H9 (cell line): ENCODE measurements around the gene ST6GALNAC2. TPM values are rescaled to one million over a fixed set of nuclear protein-coding genes. Genes with fewer than 3 reads are reported as not detected.
A peak's percentile ranks its signal among the peaks of the same experiment; 100 is the strongest.

Experiments used
- DNase-seq: peaks from one replicate; pipeline ENCODE4 v3.0.0-alpha.2; 2017
- H2AFZ ChIP-seq: one replicate; pipeline ENCODE4 v1.6.1; 2013; ENCODE audit warnings: mild to moderate bottlenecking, low read length, control low read depth, moderate library complexity
- H2AK5ac ChIP-seq: 2 replicates; pipeline ENCODE4 v1.6.1; 2013; ENCODE audit warnings: low read length, control low read depth, mixed read lengths; ENCODE audit not compliant: insufficient read length
- H2BK120ac ChIP-seq: one replicate; pipeline ENCODE4 v1.6.1; 2013; ENCODE audit warnings: low read depth, mild to moderate bottlenecking, low read length, control low read depth, inconsistent platforms; ENCODE audit not compliant: poor library complexity, severe bottlenecking
- H2BK12ac ChIP-seq: 2 replicates; pipeline ENCODE4 v1.6.1; 2013; ENCODE audit warnings: low read length, control low read depth, mixed read lengths, low read depth; ENCODE audit not compliant: insufficient read length
- H2BK15ac ChIP-seq: 2 replicates; pipeline ENCODE4 v1.6.1; 2013; ENCODE audit warnings: low read depth, low read length, control low read depth
- H2BK20ac ChIP-seq: one replicate; pipeline ENCODE4 v1.6.1; 2013; ENCODE audit warnings: low read depth, mild to moderate bottlenecking, low read length, control low read depth, inconsistent platforms; ENCODE audit not compliant: poor library complexity, severe bottlenecking
- H2BK5ac ChIP-seq: 2 replicates; pipeline ENCODE4 v1.6.1; 2013; ENCODE audit warnings: low read length, control low read depth, mixed read lengths; ENCODE audit not compliant: insufficient read length
- H3K14ac ChIP-seq: 2 replicates; pipeline ENCODE4 v1.6.1; 2013; ENCODE audit warnings: low read length, control low read depth; ENCODE audit not compliant: insufficient read depth
- H3K18ac ChIP-seq: 2 replicates; pipeline ENCODE4 v1.6.1; 2013; ENCODE audit warnings: low read depth, mild to moderate bottlenecking, mixed read lengths, low read length, control low read depth; ENCODE audit not compliant: insufficient read length
- H3K23ac ChIP-seq: 2 replicates; pipeline ENCODE4 v1.6.1; 2013; ENCODE audit warnings: low read length, control low read depth, mixed read lengths, low read depth; ENCODE audit not compliant: insufficient read length
- H3K23me2 ChIP-seq: 2 replicates; pipeline ENCODE4 v1.6.1; 2013; ENCODE audit warnings: low read depth, mild to moderate bottlenecking, mixed read lengths, low read length, control low read depth; ENCODE audit not compliant: insufficient read length, poor library complexity, severe bottlenecking
- H3K27ac ChIP-seq: 2 replicates; pipeline ENCODE4 v1.5.1; 2013; ENCODE audit warnings: low read length, control low read depth, mixed read lengths, low read depth; ENCODE audit not compliant: insufficient read length
- H3K27me3 ChIP-seq: 2 replicates; pipeline ENCODE4 v1.6.1; 2013; ENCODE audit warnings: low read length, control low read depth, inconsistent platforms; ENCODE audit not compliant: insufficient read depth
- H3K4ac ChIP-seq: 2 replicates; pipeline ENCODE4 v1.6.1; 2013; ENCODE audit warnings: low read depth, mild to moderate bottlenecking, control low read depth, inconsistent platforms, low read length, moderate library complexity
- H3K4me1 ChIP-seq: 2 replicates; pipeline ENCODE4 v1.6.1; 2013; ENCODE audit warnings: low read length, control low read depth, inconsistent platforms; ENCODE audit not compliant: insufficient read depth
- H3K4me2 ChIP-seq: 2 replicates; pipeline ENCODE4 v1.6.1; 2013; ENCODE audit warnings: low read length, control low read depth, mixed read lengths; ENCODE audit not compliant: insufficient read length, insufficient read depth
- H3K56ac ChIP-seq: 2 replicates; pipeline ENCODE4 v1.6.1; 2013; ENCODE audit warnings: low read depth, mild to moderate bottlenecking, mixed read lengths, low read length, control low read depth; ENCODE audit not compliant: insufficient read length
- H3K79me1 ChIP-seq: 2 replicates; pipeline ENCODE4 v1.6.1; 2013; ENCODE audit warnings: low read depth, mild to moderate bottlenecking, moderate library complexity, low read length, control low read depth, inconsistent platforms; ENCODE audit not compliant: insufficient read depth, poor library complexity, severe bottlenecking
- H3K79me2 ChIP-seq: 2 replicates; pipeline ENCODE4 v1.6.1; 2013; ENCODE audit warnings: low read length, control low read depth, inconsistent platforms; ENCODE audit not compliant: insufficient read depth
- H3K9ac ChIP-seq: 2 replicates; pipeline ENCODE4 v1.6.1; 2013; ENCODE audit warnings: low read length, control low read depth, mixed read lengths; ENCODE audit not compliant: insufficient read length; ENCODE audit errors: extremely low read depth
- H3K9me3 ChIP-seq: one replicate; pipeline ENCODE4 v1.6.1; 2013; ENCODE audit warnings: low read depth, low read length, inconsistent platforms; ENCODE audit not compliant: control insufficient read depth
- H3T11ph ChIP-seq: one replicate; pipeline ENCODE4 v1.6.1; 2013; ENCODE audit warnings: mild to moderate bottlenecking, low read length, control low read depth, inconsistent platforms
- H4K20me1 ChIP-seq: one replicate; pipeline ENCODE4 v1.6.1; 2013; ENCODE audit not compliant: control insufficient read depth, insufficient read length, insufficient read depth
- H4K5ac ChIP-seq: 2 replicates; pipeline ENCODE4 v1.6.1; 2013; ENCODE audit warnings: low read depth, mild to moderate bottlenecking, mixed read lengths, low read length, control low read depth; ENCODE audit not compliant: insufficient read length
- H4K8ac ChIP-seq: replicated peaks from 2 replicates; pipeline ENCODE4 v1.6.1; 2013; ENCODE audit warnings: low read length, control low read depth, mixed read lengths, low read depth; ENCODE audit not compliant: insufficient read length
- H4K91ac ChIP-seq: 2 replicates; pipeline ENCODE4 v1.6.1; 2013; ENCODE audit warnings: low read depth, mild to moderate bottlenecking, moderate library complexity, mixed read lengths, low read length, control low read depth; ENCODE audit not compliant: insufficient read length
- H3K27ac Mint-ChIP-seq, 3 experiments: 2 replicates in 2 of 3; 3 replicates in 1 of 3; pipeline ENCODE4 v1.8.0; 2020 to 2021; ENCODE audit warnings: mixed read lengths in 3 of 3, mild to moderate bottlenecking in 1 of 3, moderate library complexity in 1 of 3
- H3K27me3 Mint-ChIP-seq: 2 replicates; pipeline ENCODE4 v1.8.0; 2021; ENCODE audit warnings: low read depth, mild to moderate bottlenecking, moderate library complexity, mixed read lengths
- H3K36me3 Mint-ChIP-seq, 3 experiments: 2 replicates in 2 of 3; 3 replicates in 1 of 3; pipeline ENCODE4 v1.8.0; 2020 to 2021; ENCODE audit warnings: low read depth in 3 of 3, mixed read lengths in 3 of 3; ENCODE audit not compliant: insufficient read depth in 1 of 3
- H3K4me1 Mint-ChIP-seq, 2 experiments: 2 replicates each; pipeline ENCODE4 v1.8.0; 2020; ENCODE audit warnings: mixed read lengths in 2 of 2
- H3K4me3 Mint-ChIP-seq, 2 experiments: 2 replicates in 1 of 2; 3 replicates in 1 of 2; pipeline ENCODE4 v1.8.0; 2020 to 2021; ENCODE audit warnings: mild to moderate bottlenecking in 2 of 2, mixed read lengths in 2 of 2, moderate library complexity in 1 of 2
- H3K9me3 Mint-ChIP-seq, 2 experiments: 2 replicates in 1 of 2; 3 replicates in 1 of 2; pipeline ENCODE4 v1.8.0; 2020; ENCODE audit warnings: mild to moderate bottlenecking in 2 of 2, mixed read lengths in 2 of 2, moderate library complexity in 1 of 2
- CTCF ChIP-seq: fragments of 200-600 bp; sonication (generic); conservative IDR thresholded peaks from 3 replicates; pipeline ENCODE4 v1.8.0; 2021; ENCODE audit warnings: antibody characterized with exemption, mild to moderate bottlenecking
- WGBS: extraction: QIAGEN DNeasy Blood & Tissue Kit; methylation state at CpG from one replicate; pipeline ENCODE4 v1.1.7; 2013; ENCODE audit warnings: missing lambda C conversion rate, low lambda C conversion rate, mixed read lengths; ENCODE audit not compliant: insufficient read length; ENCODE audit errors: extremely low coverage; 5-methylcytosine and 5-hydroxymethylcytosine counted together
- total RNA-seq: library from RNA; stranded (reverse); gene quantifications from 2 replicates; pipeline ENCODE4 v1.2.1, GENCODE V29; 2021

Gene ST6GALNAC2
- total RNA-seq, 1 experiment from 2014 or later, result 0.46 TPM

- H3K27me3 ChIP-seq, result peaks cover 12% of the 10 kb centered on the region; the same call in 1 of the 2 replicates
- no peak overlapping the region for H3T11ph ChIP-seq
- no peaks in the 10 kb centered on the region for H3K9me3 ChIP-seq
- Mint-ChIP-seq H3K27me3 (peaks cover 32% of the 10 kb centered on the region), H3K4me3 (no peak overlapping the region), H3K36me3 (no peaks in the 10 kb centered on the region), H3K27ac (no peak overlapping the region; a peak in 1 of 7 replicates), H3K9me3 (no peaks in the 10 kb centered on the region), H3K4me1 (peaks cover 31 to 43% of the 10 kb centered on the region in 2 experiments)
- no peak overlapping the region for H2AK5ac ChIP-seq
- H4K20me1 ChIP-seq, result peaks cover 4% of the 10 kb centered on the region
- no peak overlapping the region for H2BK120ac ChIP-seq
- peaks cover 2% of the 10 kb centered on the region; the same call in 1 of the 2 replicates for H3K4me1 ChIP-seq
- H2BK20ac ChIP-seq, result no peak overlapping the region
- no peaks in the 10 kb centered on the region for H3K79me2 ChIP-seq
- H3K18ac ChIP-seq, result no peak overlapping the region
- H2BK12ac ChIP-seq, result no peak overlapping the region
- no peak overlapping the region for H2BK5ac ChIP-seq
- WGBS, result no CpG with 5 or more reads among the region's 6 CpGs
- DNase-seq, result peak; percentile 32
- no peak overlapping the region for H4K5ac ChIP-seq
- no peak overlapping the region for H3K56ac ChIP-seq
- H4K91ac ChIP-seq, result no peak overlapping the region
- no peak overlapping the region for H3K27ac ChIP-seq
- no peak overlapping the region for H3K23ac ChIP-seq
- H2AFZ ChIP-seq, result no peak overlapping the region
- no peak overlapping the region for H3K9ac ChIP-seq
- no peak overlapping the region for H2BK15ac ChIP-seq
- H3K14ac ChIP-seq, result no peak overlapping the region
- no peak overlapping the region for H4K8ac ChIP-seq
- H3K4ac ChIP-seq, result no peak overlapping the region
- H3K4me2 ChIP-seq, result no peak overlapping the region
- TF ChIP-seq CTCF, result no peak
- no peaks in the 10 kb centered on the region for H3K79me1 ChIP-seq
- peaks cover 4% of the 10 kb centered on the region for H3K23me2 ChIP-seq
Observed at GRCh38 chr17:76543482-76543825, 42.2 kb downstream of the ST6GALNAC2 start.
